Left ventricle myocardium inferior (tissue), 1 donor: ENCODE results near the gene TUBA8. TPM values are rescaled to one million over a fixed set of nuclear protein-coding genes. Genes with fewer than 3 reads are reported as not detected.
"Not testable (repeated sequence)": the region's sequence is repeated elsewhere in the genome, so short reads cannot be mapped to it uniquely, and the experiment has no call there.

Experiments
- DNase-seq: peaks from one replicate; pipeline ENCODE4 v3.0.0-alpha.2; 2020
- H3K27ac ChIP-seq: fragments of 200-600 bp; replicated peaks from 2 replicates; pipeline ENCODE4 v1.8.0; 2021
- H3K27me3 ChIP-seq: fragments of 200-600 bp; 2 replicates; pipeline ENCODE4 v1.8.0; 2021; ENCODE audit warnings: low read depth
- H3K36me3 ChIP-seq: fragments of 200-600 bp; 2 replicates; pipeline ENCODE4 v1.8.0; 2021
- H3K4me1 ChIP-seq: fragments of 200-600 bp; 2 replicates; pipeline ENCODE4 v1.8.0; 2021
- H3K4me3 ChIP-seq: fragments of 200-600 bp; 2 replicates; pipeline ENCODE4 v1.8.0; 2021; ENCODE audit warnings: mild to moderate bottlenecking, moderate library complexity
- H3K9me3 ChIP-seq: fragments of 200-600 bp; replicated peaks from 2 replicates; pipeline ENCODE4 v1.8.0; 2021
- intact Hi-C: fragments of 100-400 bp; cut with micrococcal nuclease; formaldehyde crosslinking; loops from one replicate; pipeline ENCODE4 v1.11.0; 2022
- total RNA-seq: library from RNA; stranded (reverse); fragmentation: NEBNext Ultra II Directional; extraction: Animal tissue kit (Norgen Biotek cat#: 25700); gene quantifications from one replicate; pipeline ENCODE4 v1.2.1, GENCODE V29; 2021
- donor health status: DM: no; HTN: yes; CAD: no; lungs with severe emphysema.

TUBA8 gene
- total RNA-seq, 1 donor from 2014 or later = 253 TPM

- H3K4me1 ChIP-seq, H3K27me3 ChIP-seq, DNase-seq, H3K27ac ChIP-seq, H3K9me3 ChIP-seq, intact Hi-C loops, H3K4me3 ChIP-seq, H3K36me3 ChIP-seq: not testable (repeated sequence)
Observed at GRCh38 chr22:18173441-18173840, 62.8 kb downstream of the TUBA8 start.

Other genes starting within 250 kb of the TUBA8 start
- 92.5 TPM for gene MICAL3, start 86.2 kb upstream of the TUBA8 start, total RNA-seq
- 20.5 TPM for gene PEX26, start 32.8 kb upstream of the TUBA8 start, total RNA-seq
- gene USP18, start 39.4 kb downstream of the TUBA8 start, total RNA-seq = 2.1 TPM